ENCODE data around the gene GGTLC2.

- TF ChIP-seq, protein P1, sequence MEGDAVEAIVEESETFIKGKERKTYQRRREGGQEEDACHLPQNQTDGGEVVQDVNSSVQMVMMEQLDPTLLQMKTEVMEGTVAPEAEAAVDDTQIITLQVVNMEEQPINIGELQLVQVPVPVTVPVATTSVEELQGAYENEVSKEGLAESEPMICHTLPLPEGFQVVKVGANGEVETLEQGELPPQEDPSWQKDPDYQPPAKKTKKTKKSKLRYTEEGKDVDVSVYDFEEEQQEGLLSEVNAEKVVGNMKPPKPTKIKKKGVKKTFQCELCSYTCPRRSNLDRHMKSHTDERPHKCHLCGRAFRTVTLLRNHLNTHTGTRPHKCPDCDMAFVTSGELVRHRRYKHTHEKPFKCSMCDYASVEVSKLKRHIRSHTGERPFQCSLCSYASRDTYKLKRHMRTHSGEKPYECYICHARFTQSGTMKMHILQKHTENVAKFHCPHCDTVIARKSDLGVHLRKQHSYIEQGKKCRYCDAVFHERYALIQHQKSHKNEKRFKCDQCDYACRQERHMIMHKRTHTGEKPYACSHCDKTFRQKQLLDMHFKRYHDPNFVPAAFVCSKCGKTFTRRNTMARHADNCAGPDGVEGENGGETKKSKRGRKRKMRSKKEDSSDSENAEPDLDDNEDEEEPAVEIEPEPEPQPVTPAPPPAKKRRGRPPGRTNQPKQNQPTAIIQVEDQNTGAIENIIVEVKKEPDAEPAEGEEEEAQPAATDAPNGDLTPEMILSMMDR (IDR thresholded peaks at IDR 0.05): no peak
- TF ChIP-seq POLR2A (IDR thresholded peaks at IDR 0.05): no peak
These were observed 46.6 kb downstream of the GGTLC2 start for GRCh38 chr22:22691055-22691454.
